HepG2 (cell line): ENCODE results near the gene TAF6L. TPM values are rescaled to one million over a fixed set of nuclear protein-coding genes. Genes with fewer than 3 reads are reported as not detected.
A peak's percentile ranks its signal among the peaks of the same experiment; 100 is the strongest.

Experiments used
- ARID2 ChIP-seq: sonication (generic); formaldehyde crosslinking; IDR thresholded peaks from 2 replicates; pipeline ENCODE4 v1.8.1; 2022; ENCODE audit warnings: mild to moderate bottlenecking, missing genetic modification reagents, borderline replicate concordance
- CENPBD1 ChIP-seq: sonication (generic); formaldehyde crosslinking; IDR thresholded peaks from 2 replicates; pipeline ENCODE4 v1.8.0; 2022; ENCODE audit warnings: missing genetic modification reagents, low read depth, mild to moderate bottlenecking, borderline replicate concordance
- CSRNP2 ChIP-seq: sonication (generic); formaldehyde crosslinking; conservative IDR thresholded peaks from 2 replicates; pipeline ENCODE4 v1.8.0; 2022; ENCODE audit warnings: low read depth, missing genetic modification reagents
- ESRRA ChIP-seq: sonication (generic); formaldehyde crosslinking; IDR thresholded peaks from 2 replicates; pipeline ENCODE4 v1.5.1; 2020; ENCODE audit warnings: mild to moderate bottlenecking, low read depth, missing genetic modification reagents
- IKZF1 ChIP-seq: fragments of 450-650 bp; IDR thresholded peaks from 2 replicates; pipeline ENCODE4 v1.7.1; 2016
- KIAA2018 ChIP-seq: sonication (generic); formaldehyde crosslinking; IDR thresholded peaks from 2 replicates; pipeline ENCODE4 v1.5.0; 2020; ENCODE audit warnings: mild to moderate bottlenecking, missing genetic modification reagents, borderline replicate concordance
- MBNL3 ChIP-seq: fragments of 250-450 bp; sonication (Bioruptor Pico); conservative IDR thresholded peaks from 2 replicates; pipeline ENCODE4 v1.8.0; 2022; ENCODE audit warnings: mild to moderate bottlenecking, inconsistent platforms
- MED1 ChIP-seq: sonication (generic); formaldehyde crosslinking; IDR thresholded peaks from 2 replicates; pipeline ENCODE4 v1.4.0; 2020; ENCODE audit warnings: missing genetic modification reagents
- MYC ChIP-seq: sonication (generic); formaldehyde crosslinking; IDR thresholded peaks from 2 replicates; pipeline ENCODE4 v1.9.0; 2021; ENCODE audit warnings: missing genetic modification reagents, borderline replicate concordance
- NFYB ChIP-seq: sonication (generic); formaldehyde crosslinking; IDR thresholded peaks from 2 replicates; pipeline ENCODE4 v1.4.0; 2020; ENCODE audit warnings: missing genetic modification reagents
- POLR2AphosphoS2 ChIP-seq: IDR thresholded peaks from 2 replicates; pipeline ENCODE4 v1.6.1; 2011; ENCODE audit warnings: low read depth, low read length, improper control_type of control experiment
- RFXANK ChIP-seq: IDR thresholded peaks from 2 replicates; pipeline ENCODE4 v1.6.1; 2016
- SIN3B ChIP-seq: fragments of 150-350 bp; IDR thresholded peaks from 2 replicates; pipeline ENCODE4 v1.6.1; 2014; ENCODE audit warnings: low read length
- SMAD9 ChIP-seq: sonication (generic); formaldehyde crosslinking; IDR thresholded peaks from 2 replicates; pipeline ENCODE4 v1.5.1; 2020; ENCODE audit warnings: mild to moderate bottlenecking, missing genetic modification reagents
- XBP1 ChIP-seq: sonication (generic); formaldehyde crosslinking; IDR thresholded peaks from 2 replicates; pipeline ENCODE4 v1.5.0; 2020; ENCODE audit warnings: missing genetic modification reagents
- ZBTB34 ChIP-seq: sonication (generic); formaldehyde crosslinking; IDR thresholded peaks from 2 replicates; pipeline ENCODE4 v1.8.0; 2022; ENCODE audit warnings: mild to moderate bottlenecking, missing genetic modification reagents
- ZBTB42 ChIP-seq: sonication (generic); formaldehyde crosslinking; IDR thresholded peaks from 2 replicates; pipeline ENCODE4 v1.5.0; 2020; ENCODE audit warnings: mild to moderate bottlenecking, missing genetic modification reagents
- ZSCAN22 ChIP-seq: sonication (generic); formaldehyde crosslinking; IDR thresholded peaks from 2 replicates; pipeline ENCODE4 v1.4.0; 2020; ENCODE audit warnings: mild to moderate bottlenecking, missing genetic modification reagents
- polyA plus RNA-seq, 8 experiments: library from polyadenylated mRNA; depleted of rRNA in 3 of 8; stranded (reverse) in 7 of 8; unstranded in 1 of 8; fragments of >200 nt; fragmentation: Illumina TruSeq in 4 of 8; extraction: Trizol in 4 of 8; gene quantifications; 2 replicates each; pipeline versions ENCODE4 v1.2.1 to v1.2.3, GENCODE V29; 2011 to 2016; ENCODE audit warnings: low read depth in 4 of 8, missing spikeins in 1 of 8, mixed read lengths in 1 of 8; ENCODE audit not compliant: insufficient read depth in 1 of 8
- total RNA-seq, 5 experiments: library from RNA; depleted of rRNA; stranded (reverse); fragments of >200 nt; fragmentation: Illumina TruSeq; extraction: Trizol; gene quantifications; 2 replicates each; pipeline ENCODE4 v1.2.3, GENCODE V29; 2016; ENCODE audit warnings: low read depth in 1 of 5

The TAF6L gene
- total and polyA plus RNA-seq, 2 of the 13 experiments (the other 11 are each of a cell fraction or from before 2014, with no cell fraction given): 12.6 to 19.4 TPM

GRCh38 chr11:62771144-62772021 is at the start of gene TAF6L (continued):
- TF ChIP-seq KIAA2018 (CRISPR knock-in tag): no peak
- no peak for TF ChIP-seq CENPBD1
- TF ChIP-seq NFYB (CRISPR knock-in tag): peak; percentile 83
- TF ChIP-seq IKZF1: no peak
- peak; percentile 41; the same call in 1 of the 2 replicates for TF ChIP-seq ZBTB34 (CRISPR knock-in tag)
- TF ChIP-seq SMAD9 (CRISPR knock-in tag): no peak
- no peak for TF ChIP-seq MBNL3 (CRISPR knock-in tag)
- TF ChIP-seq MYC (CRISPR knock-in tag): peak; percentile 86
- TF ChIP-seq ZBTB42: no peak
- no peak for TF ChIP-seq CSRNP2 (CRISPR knock-in tag)
- TF ChIP-seq MED1 (CRISPR knock-in tag): 0 out of 2 replicates have a peak, but pooled peaks have one; percentile 11
- TF ChIP-seq RFXANK (CRISPR knock-in tag): 0 out of 2 replicates have a peak, but pooled peaks have one; percentile 72
- no peak for TF ChIP-seq ARID2 (CRISPR knock-in tag)
- no peak for TF ChIP-seq POLR2AphosphoS2
- TF ChIP-seq ZSCAN22 (CRISPR knock-in tag): no peak
- no peak for TF ChIP-seq XBP1 (CRISPR knock-in tag)
- TF ChIP-seq ESRRA (CRISPR knock-in tag): no peak
- TF ChIP-seq SIN3B: no peak
